Aorta (tissue), 5 donors: ENCODE data around the gene CARMIL3. TPM values are rescaled to one million over a fixed set of nuclear protein-coding genes. Genes with fewer than 3 reads are reported as not detected.
"Not testable (repeated sequence)": the region's sequence is repeated elsewhere in the genome, so short reads cannot be mapped to it uniquely, and the experiment has no call there.

Experiments
- ATAC-seq: fragments of 200-7000 bp; cut with Tn5 transposase; one replicate; pipeline ENCODE4 v1.9.1; 2022; ENCODE audit warnings: moderate library complexity; ENCODE audit not compliant: low FRiP score
- DNase-seq, 2 donors: peaks; one replicate each; pipeline ENCODE4 v3.0.0-alpha.2; 2020
- H3K27ac ChIP-seq, 2 donors: one replicate each; pipeline ENCODE4 v1.5.1; 2013; ENCODE audit warnings: low read length in 2 of 2, mild to moderate bottlenecking in 2 of 2, moderate library complexity in 2 of 2, control low read depth in 1 of 2, inconsistent platforms in 1 of 2, low read depth in 1 of 2
- H3K27me3 ChIP-seq, 2 donors: one replicate each; pipeline ENCODE4 v1.6.1; 2013; ENCODE audit warnings: control low read depth in 1 of 2, low read length in 1 of 2, mild to moderate bottlenecking in 1 of 2, moderate library complexity in 1 of 2; ENCODE audit not compliant: insufficient read depth in 2 of 2, control insufficient read depth in 1 of 2
- H3K36me3 ChIP-seq, 2 donors: one replicate each; pipeline ENCODE4 v1.6.1; 2013; ENCODE audit warnings: control low read depth in 1 of 2, low read length in 1 of 2, mild to moderate bottlenecking in 1 of 2; ENCODE audit not compliant: insufficient read depth in 2 of 2, control insufficient read depth in 1 of 2
- H3K4me1 ChIP-seq, 2 donors: one replicate each; pipeline ENCODE4 v1.6.1; 2013; ENCODE audit warnings: low read length in 2 of 2, control low read depth in 1 of 2, mild to moderate bottlenecking in 1 of 2, moderate library complexity in 1 of 2; ENCODE audit not compliant: insufficient read depth in 2 of 2, control insufficient read depth in 1 of 2
- H3K4me3 ChIP-seq, 2 donors: one replicate each; pipeline ENCODE4 v1.5.1; 2013; ENCODE audit warnings: low read length in 2 of 2, control low read depth in 1 of 2, mild to moderate bottlenecking in 1 of 2
- H3K9me3 ChIP-seq: one replicate; pipeline ENCODE4 v1.6.1; 2013; ENCODE audit warnings: mild to moderate bottlenecking, low read length; ENCODE audit not compliant: control insufficient read depth
- WGBS, 2 donors: extraction: QIAGEN DNeasy Blood & Tissue Kit; methylation state at CpG; one replicate each; pipeline ENCODE4 v1.1.7; 2013; 5-methylcytosine and 5-hydroxymethylcytosine counted together
- intact Hi-C, 2 donors: fragments of 100-400 bp; cut with DNase I; formaldehyde crosslinking; loops; one replicate each; pipeline versions ENCODE4 v1.14.2 to v1.15.0; 2022
- polyA plus RNA-seq, 2 donors: library from polyadenylated mRNA; stranded (reverse); fragments of 200-250 nt; gene quantifications; one replicate each; pipeline ENCODE4 v1.2.3, GENCODE V29; 2013
- total RNA-seq, 2 donors: library from RNA; stranded (reverse); fragmentation: NEBNext Ultra II Directional; extraction: Animal tissue kit (Norgen Biotek cat#: 25700); gene quantifications; one replicate each; pipeline ENCODE4 v1.2.1, GENCODE V29; 2021
- donor health status: healthy with polysubstance abuse.
- donor health status: Bipolar disorder and iron deficiency.
- donor health status: DM: no; HTN: no; CAD: no.
- donor health status: DM: no; HTN: no; CAD: no.
- donor health status: DM: yes; HTN: yes; CAD: no.

Gene CARMIL3
- total and polyA plus RNA-seq, 4 donors = 0.24 to 0.43 (median 0.42) TPM; not detected in 1

GRCh38 chr14:24015745-24016144, 36.1 kb upstream of the CARMIL3 start:
- intact Hi-C loops = loop anchor here (2.0 to 5.0 kb wide), 2 partner anchors 41 to 43 kb away; no protein-coding TSS in a partner anchor

GRCh38 chr14:24018978-24019377, 32.8 kb upstream of the CARMIL3 start:
- H3K27me3 ChIP-seq, H3K36me3 ChIP-seq, H3K4me3 ChIP-seq, DNase-seq, H3K27ac ChIP-seq, H3K9me3 ChIP-seq, ATAC-seq, H3K4me1 ChIP-seq: not testable (repeated sequence)
- intact Hi-C loops = loop anchor here in 1 of 2 donors (5.0 kb wide), 1 partner anchor 47 kb away; no protein-coding TSS in a partner anchor

More at GRCh38 chr14:24015745-24016144, 36.1 kb upstream of the CARMIL3 start:
- not testable (repeated sequence) for H3K9me3 ChIP-seq, H3K4me3 ChIP-seq, H3K27me3 ChIP-seq, DNase-seq, H3K36me3 ChIP-seq, H3K4me1 ChIP-seq, ATAC-seq, H3K27ac ChIP-seq
- WGBS, 2 donors = 98% methylated on average over 6 of the region's 6 CpGs

GRCh38 chr14:24019944-24020343, 31.9 kb upstream of the CARMIL3 start:
- not testable (repeated sequence) for H3K4me3 ChIP-seq, H3K27me3 ChIP-seq, H3K36me3 ChIP-seq, H3K4me1 ChIP-seq, H3K9me3 ChIP-seq, ATAC-seq, DNase-seq, H3K27ac ChIP-seq
- intact Hi-C loops = loop anchor here in 1 of 2 donors (5.0 kb wide), 1 partner anchor 48 kb away; no protein-coding TSS in a partner anchor
- 49 to 50% methylated on average over 2 of the region's 2 CpGs for WGBS, 2 donors

- H3K27me3 ChIP-seq, intact Hi-C loops, H3K4me1 ChIP-seq, ATAC-seq, DNase-seq, H3K9me3 ChIP-seq, H3K27ac ChIP-seq, H3K4me3 ChIP-seq, H3K36me3 ChIP-seq: not testable (repeated sequence)
- WGBS, 2 donors = 85 to 90% methylated on average over 3 of the region's 3 CpGs
Measured at GRCh38 chr14:24020520-24020919, 31.3 kb upstream of the CARMIL3 start.

GRCh38 chr14:24024939-24025418, 26.8 kb upstream of the CARMIL3 start:
- H3K36me3 ChIP-seq, H3K27ac ChIP-seq, DNase-seq, H3K9me3 ChIP-seq, H3K4me3 ChIP-seq, H3K4me1 ChIP-seq, ATAC-seq, intact Hi-C loops, H3K27me3 ChIP-seq: not testable (repeated sequence)
- WGBS, 2 donors = 90 to 96% methylated on average over 3 of the region's 3 CpGs

GRCh38 chr14:24029687-24030086, 22.1 kb upstream of the CARMIL3 start:
- H3K4me1 ChIP-seq, DNase-seq, H3K36me3 ChIP-seq, H3K4me3 ChIP-seq, H3K9me3 ChIP-seq, ATAC-seq, H3K27ac ChIP-seq, intact Hi-C loops, H3K27me3 ChIP-seq: not testable (repeated sequence)
- 97 to 100% methylated on average over 2 of the region's 3 CpGs for WGBS, 2 donors

- H3K27ac ChIP-seq, ATAC-seq, H3K4me1 ChIP-seq, intact Hi-C loops, H3K27me3 ChIP-seq, H3K4me3 ChIP-seq, H3K9me3 ChIP-seq, H3K36me3 ChIP-seq, DNase-seq: not testable (repeated sequence)
- WGBS, 2 donors = 84 to 91% methylated on average over 2 of the region's 2 CpGs
Measured at GRCh38 chr14:24031331-24031730, 20.5 kb upstream of the CARMIL3 start.

GRCh38 chr14:24032727-24033418, 18.9 kb upstream of the CARMIL3 start:
- H3K4me1 ChIP-seq = no peaks in the 10 kb centered on the region
- H3K4me3 ChIP-seq = no peak overlapping the region
- H3K27ac ChIP-seq = no peak overlapping the region
- peaks cover 1% of the 10 kb centered on the region for H3K9me3 ChIP-seq
- WGBS, 2 donors = 79 to 86% methylated on average over 2 of the region's 2 CpGs
- intact Hi-C loops = no loop called here
- H3K36me3 ChIP-seq = no peaks in the 10 kb centered on the region
- DNase-seq (no peak), ATAC-seq (peak; percentile 33)
- H3K27me3 ChIP-seq = no peaks in the 10 kb centered on the region

- intact Hi-C loops, H3K36me3 ChIP-seq, H3K4me1 ChIP-seq, DNase-seq, H3K9me3 ChIP-seq, H3K27me3 ChIP-seq: not testable (repeated sequence)
- ATAC-seq = peak; percentile 3
- Histone ChIP-seq H3K27ac (peak overlapping the region in 1 of 2 donors; percentile 52), H3K4me3 (peak overlapping the region in 1 of 2 donors; percentile 44)
- WGBS, 2 donors = 64 to 68% methylated on average over 3 of the region's 4 CpGs
Measured at GRCh38 chr14:24035769-24036168, 16.0 kb upstream of the CARMIL3 start.
